H1 (cell line): ENCODE measurements around the gene AHDC1. TPM values are rescaled to one million over a fixed set of nuclear protein-coding genes. Genes with fewer than 3 reads are reported as not detected.

Experiments used
- CTCF ChIA-PET: fragments of 300-600 bp; sonication (Branson Sonifier 250); formaldehyde crosslinking; loops from one replicate; lab custom pipeline; 2021; ENCODE audit not compliant: partially characterized antibody; lab: Charles Lee
- POLR2A ChIA-PET: fragments of 300-600 bp; sonication (Branson Sonifier 250); formaldehyde crosslinking; loops from one replicate; lab custom pipeline; 2021; ENCODE audit warnings: inconsistent platforms; ENCODE audit not compliant: partially characterized antibody; lab: Charles Lee
- DNase-seq, 2 experiments: peaks; one replicate each; pipeline versions ENCODE4 v3.0.0 to v3.0.0-alpha.2; 2010 to 2022; ENCODE audit warnings: low spot score in 2 of 2, low read depth in 1 of 2, mixed read lengths in 1 of 2
- FAIRE-seq: peaks from 2 replicates; lab custom pipeline; 2011; peaks lifted over from hg19 to GRCh38; lab: Jason Lieb, UNC
- H2AFZ ChIP-seq: 2 replicates; pipeline ENCODE4 v1.8.1; 2012; ENCODE audit warnings: low read length, inconsistent platforms
- H2AK5ac ChIP-seq: 2 replicates; pipeline ENCODE4 v1.6.1; 2013; ENCODE audit warnings: low read depth, low read length
- H2BK120ac ChIP-seq: replicated peaks from 2 replicates; pipeline ENCODE3; 2013; ENCODE audit warnings: low read depth, low read length, inconsistent platforms
- H2BK12ac ChIP-seq: 2 replicates; pipeline ENCODE4 v1.6.1; 2013; ENCODE audit warnings: low read depth, low read length
- H2BK15ac ChIP-seq: 2 replicates; pipeline ENCODE4 v1.6.1; 2013; ENCODE audit warnings: low read length
- H2BK20ac ChIP-seq: 2 replicates; pipeline ENCODE4 v1.6.1; 2013; ENCODE audit warnings: low read length
- H2BK5ac ChIP-seq: 2 replicates; pipeline ENCODE4 v1.6.1; 2013; ENCODE audit warnings: low read depth, low read length
- H3K14ac ChIP-seq: 2 replicates; pipeline ENCODE4 v1.6.1; 2013; ENCODE audit warnings: inconsistent platforms; ENCODE audit not compliant: insufficient read length
- H3K18ac ChIP-seq: 2 replicates; pipeline ENCODE4 v1.6.1; 2013; ENCODE audit warnings: low read length; ENCODE audit errors: extremely low read depth
- H3K23ac ChIP-seq: 2 replicates; pipeline ENCODE4 v1.6.1; 2013; ENCODE audit warnings: inconsistent platforms; ENCODE audit not compliant: insufficient read length
- H3K23me2 ChIP-seq: 2 replicates; pipeline ENCODE4 v1.6.1; 2013; ENCODE audit warnings: low read depth, low read length
- H3K27ac ChIP-seq: 2 replicates; pipeline ENCODE4 v1.6.1; 2011; ENCODE audit warnings: low read depth, low read length, inconsistent platforms
- H3K27me3 ChIP-seq, 4 experiments: replicated peaks in 1 of 4; 1 replicate in 1 of 4; 2 replicates in 3 of 4; pipeline versions ENCODE4 v1.6.1 to v1.8.1; 2011 to 2013; ENCODE audit warnings: low read length in 3 of 4, mild to moderate bottlenecking in 3 of 4, inconsistent platforms in 2 of 4, mixed read lengths in 2 of 4, moderate library complexity in 1 of 4; ENCODE audit not compliant: control insufficient read depth in 3 of 4, insufficient read depth in 3 of 4; ENCODE audit errors: extremely low read depth in 1 of 4
- H3K36me3 ChIP-seq, 4 experiments: 2 replicates each; pipeline versions ENCODE4 v1.6.1 to v1.8.1; 2011 to 2013; ENCODE audit warnings: mild to moderate bottlenecking in 4 of 4, low read length in 3 of 4, moderate library complexity in 2 of 4, control low read depth in 1 of 4, inconsistent platforms in 1 of 4; ENCODE audit not compliant: insufficient read depth in 4 of 4, control insufficient read depth in 2 of 4
- H3K4ac ChIP-seq: replicated peaks from 2 replicates; pipeline ENCODE3; 2013; ENCODE audit warnings: low read length, low read depth, mixed read lengths, inconsistent platforms; ENCODE audit not compliant: insufficient read length
- H3K4me1 ChIP-seq, 4 experiments: replicated peaks in 1 of 4; 1 replicate in 1 of 4; 2 replicates in 3 of 4; pipeline versions ENCODE4 v1.6.1 to v1.8.1; 2011 to 2013; ENCODE audit warnings: low read length in 3 of 4, inconsistent platforms in 2 of 4, mixed read lengths in 1 of 4; ENCODE audit not compliant: insufficient read depth in 4 of 4, control insufficient read depth in 3 of 4
- H3K4me2 ChIP-seq, 2 experiments: 2 replicates each; pipeline versions ENCODE4 v1.6.1 to v1.8.1; 2011 to 2013; ENCODE audit warnings: low read depth in 2 of 2, low read length in 2 of 2, control low read depth in 1 of 2, inconsistent platforms in 1 of 2, mild to moderate bottlenecking in 1 of 2; ENCODE audit not compliant: insufficient read depth in 1 of 2
- H3K4me3 ChIP-seq, 4 experiments: fragments of 200-600, 300-600 bp in 1 of 4; sonication (generic), shearing (Covaris generic), sonication (Bioruptor Twin) in 1 of 4; 2 replicates each; pipeline versions ENCODE4 v1.5.1 to v1.8.1; 2011 to 2016; ENCODE audit warnings: low read length in 4 of 4, low read depth in 3 of 4, control low read depth in 2 of 4, inconsistent platforms in 2 of 4, mild to moderate bottlenecking in 2 of 4, mixed read lengths in 1 of 4, moderate library complexity in 1 of 4; ENCODE audit not compliant: insufficient read depth in 2 of 4; ENCODE audit errors: extremely low read depth in 1 of 4
- H3K56ac ChIP-seq: replicated peaks from 2 replicates; pipeline ENCODE3; 2013; ENCODE audit warnings: low read depth, mild to moderate bottlenecking, mixed read lengths, low read length, inconsistent platforms; ENCODE audit not compliant: insufficient read length
- H3K79me1 ChIP-seq: 2 replicates; pipeline ENCODE4 v1.6.1; 2013; ENCODE audit warnings: low read depth, low read length, control low read depth
- H3K79me2 ChIP-seq, 2 experiments: 2 replicates each; pipeline versions ENCODE4 v1.6.1 to v1.8.1; 2012 to 2013; ENCODE audit warnings: low read length in 2 of 2, mild to moderate bottlenecking in 2 of 2, inconsistent platforms in 1 of 2; ENCODE audit not compliant: insufficient read depth in 2 of 2, control insufficient read depth in 1 of 2
- H3K9ac ChIP-seq, 4 experiments: replicated peaks in 1 of 4; 1 replicate in 1 of 4; 2 replicates in 3 of 4; pipeline versions ENCODE4 v1.6.1 to v1.8.1; 2011 to 2013; ENCODE audit warnings: low read depth in 3 of 4, low read length in 3 of 4, control low read depth in 2 of 4, mild to moderate bottlenecking in 2 of 4, moderate library complexity in 2 of 4, inconsistent platforms in 1 of 4; ENCODE audit errors: extremely low read depth in 1 of 4
- H3K9me3 ChIP-seq, 2 experiments: 2 replicates each; pipeline versions ENCODE4 v1.6.1 to v1.8.1; 2012 to 2013; ENCODE audit warnings: mild to moderate bottlenecking in 2 of 2, moderate library complexity in 2 of 2, control low read depth in 1 of 2, inconsistent platforms in 1 of 2, low read depth in 1 of 2, low read length in 1 of 2, mixed read lengths in 1 of 2; ENCODE audit not compliant: insufficient read depth in 2 of 2
- H4K20me1 ChIP-seq, 2 experiments: replicated peaks in 1 of 2; 2 replicates each; pipeline versions ENCODE3 to v1.8.1; 2011 to 2013; ENCODE audit warnings: inconsistent platforms in 2 of 2, low read length in 2 of 2, mild to moderate bottlenecking in 1 of 2; ENCODE audit not compliant: insufficient read depth in 2 of 2, control insufficient read depth in 1 of 2
- H4K5ac ChIP-seq: 2 replicates; pipeline ENCODE4 v1.6.1; 2013; ENCODE audit warnings: low read length, low read depth, mixed read lengths, inconsistent platforms; ENCODE audit not compliant: insufficient read length
- H4K8ac ChIP-seq: 2 replicates; pipeline ENCODE4 v1.8.0; 2013; ENCODE audit warnings: mild to moderate bottlenecking, moderate library complexity, low read length, inconsistent platforms; ENCODE audit not compliant: insufficient read depth; ENCODE audit errors: extremely low read depth
- H4K91ac ChIP-seq: replicated peaks from 2 replicates; pipeline ENCODE3; 2013; ENCODE audit warnings: low read length, mixed read lengths, inconsistent platforms; ENCODE audit not compliant: insufficient read length
- NRF1 ChIP-seq: IDR thresholded peaks from 2 replicates; pipeline ENCODE4 v1.6.1; 2011; ENCODE audit warnings: mild to moderate bottlenecking, low read depth, low read length, improper control_type of control experiment
- RNF2 ChIP-seq: fragments of 200-900, 300-1000 bp; sonication (generic); IDR thresholded peaks from 2 replicates; pipeline ENCODE4 v1.7.1; 2016; ENCODE audit warnings: borderline replicate concordance, low read depth, mild to moderate bottlenecking, antibody characterized with exemption, low read length; ENCODE audit not compliant: poor library complexity, severe bottlenecking; ENCODE audit errors: missing control alignments
- SIX5 ChIP-seq: IDR thresholded peaks from 2 replicates; pipeline ENCODE4 v1.6.1; 2011; ENCODE audit warnings: mild to moderate bottlenecking, low read depth, low read length
- TAF1 ChIP-seq: IDR thresholded peaks from 2 replicates; pipeline ENCODE4 v1.6.1; 2011; ENCODE audit warnings: mild to moderate bottlenecking, low read depth, low read length
- TBP ChIP-seq: IDR thresholded peaks from 2 replicates; pipeline ENCODE4 v1.6.1; 2011; ENCODE audit warnings: low read depth, low read length, improper control_type of control experiment
- TCF12 ChIP-seq: IDR thresholded peaks from 2 replicates; pipeline ENCODE4 v1.6.1; 2011; ENCODE audit warnings: low read depth, mild to moderate bottlenecking, low read length
- WGBS, 2 experiments: shearing (Covaris generic) in 1 of 2; methylation state at CpG; one replicate each; pipeline versions ENCODE4 v1.1.6 to v1.1.7; 2013 to 2015; ENCODE audit warnings: low lambda C conversion rate in 2 of 2, mixed read lengths in 2 of 2, inconsistent platforms in 1 of 2, low coverage in 1 of 2, missing lambda C conversion rate in 1 of 2; ENCODE audit not compliant: insufficient replicate concordance in 2 of 2, insufficient coverage in 1 of 2, insufficient read length in 1 of 2; ENCODE audit errors: extremely low coverage in 1 of 2, missing lambda C conversion rate in 1 of 2; 5-methylcytosine and 5-hydroxymethylcytosine counted together
- polyA plus RNA-seq, 7 experiments: library from polyadenylated mRNA; depleted of rRNA in 3 of 7; stranded (reverse) in 5 of 7; unstranded in 2 of 7; fragments of >200 nt in 5 of 7; fragments of 200-250 nt in 2 of 7; gene quantifications; 1 replicate in 5 of 7; 2 replicates in 1 of 7; 4 replicates in 1 of 7; pipeline versions ENCODE4 v1.2.1 to v1.2.3, GENCODE V29; 2011 to 2013; ENCODE audit warnings: missing spikeins in 2 of 7, mixed read lengths in 2 of 7
- total RNA-seq: library from RNA; stranded (reverse); fragmentation: NEBNext Ultra II Directional; extraction: Animal tissue kit (Norgen Biotek cat#: 25700); gene quantifications from 2 replicates; pipeline ENCODE4 v1.2.1, GENCODE V29; 2021
- TF ChIP-seq, protein P1 (sequence below): IDR thresholded peaks from 2 replicates; pipeline ENCODE4 v1.6.1; 2012; ENCODE audit warnings: inconsistent platforms

The AHDC1 gene
- total and polyA plus RNA-seq, 2 of the 8 experiments (the other 6 are each of a cell fraction or from before 2014, with no cell fraction given), result 4.4 to 35.1 TPM

- Histone ChIP-seq H3K18ac (peak overlapping the region; percentile 52; the same call in 1 of the 2 replicates), H3K4me2 (peak overlapping the region; percentile 63 to 64), H4K20me1 (peaks cover 12 to 19% of the 10 kb centered on the region in 2 experiments), H4K8ac (no peak overlapping the region), H3K79me2 (peaks cover 0 to 51% of the 10 kb centered on the region in 2 experiments; a peak in 2 of 4 replicates), H3K14ac (no peak overlapping the region), H3K4me1 (peaks cover 43 to 77% (median 66%) of the 10 kb centered on the region in 4 experiments), H2AK5ac (no peak overlapping the region), H3K23ac (no peak overlapping the region), H4K91ac (peak overlapping the region; percentile 45), H3K4ac (no peak overlapping the region), H2BK120ac (peak overlapping the region; percentile 3), H4K5ac (peak overlapping the region; percentile 27), H2BK12ac (peak overlapping the region; percentile 30; the same call in 1 of the 2 replicates), H3K27me3 (no peaks in the 10 kb centered on the region), H2BK5ac (peak overlapping the region; percentile 91; the same call in 1 of the 2 replicates), H3K9me3 (no peaks in the 10 kb centered on the region), H3K9ac (no peak overlapping the region), H2AFZ (no peak overlapping the region), H2BK20ac (peak overlapping the region; percentile 13; the same call in 1 of the 2 replicates), H3K79me1 (peaks cover 8% of the 10 kb centered on the region), H3K36me3 (no peaks in the 10 kb centered on the region), H3K27ac (no peak overlapping the region), H3K4me3 (peak overlapping the region in 1 of 4 experiments; percentile 49; a peak in 4 of 8 replicates), H2BK15ac (no peak overlapping the region), H3K56ac (peak overlapping the region; percentile 13), H3K23me2 (0 out of 2 replicates have a peak, but pooled peaks cover 6% of the 10 kb centered on the region)
- ChIA-PET POLR2A (interaction anchor here (1.2 to 25.0 kb wide), 5 partner anchors 7 to 139 kb away, joined by 3 to 355 read pairs (median 350); partner anchors contain the start of gene AHDC1), CTCF (interaction anchor here (0.8 to 56.1 kb wide), 19 partner anchors 8 to 237 kb away, joined by 3 to 1807 read pairs (median 4); partner anchors contain the start of gene AHDC1)
- 80% methylated on average over 3 of the region's 3 CpGs; no CpG with 5 or more reads in 1 of the 2 experiments for WGBS, 2 experiments
- DNase-seq (no peak), FAIRE-seq (no peak)
- TF ChIP-seq NRF1, result no peak
- TF ChIP-seq TAF1, result no peak
- no peak for TF ChIP-seq TBP
- no peak for TF ChIP-seq RNF2
- no peak for TF ChIP-seq SIX5
- TF ChIP-seq TCF12, result no peak
- TF ChIP-seq, protein P1, sequence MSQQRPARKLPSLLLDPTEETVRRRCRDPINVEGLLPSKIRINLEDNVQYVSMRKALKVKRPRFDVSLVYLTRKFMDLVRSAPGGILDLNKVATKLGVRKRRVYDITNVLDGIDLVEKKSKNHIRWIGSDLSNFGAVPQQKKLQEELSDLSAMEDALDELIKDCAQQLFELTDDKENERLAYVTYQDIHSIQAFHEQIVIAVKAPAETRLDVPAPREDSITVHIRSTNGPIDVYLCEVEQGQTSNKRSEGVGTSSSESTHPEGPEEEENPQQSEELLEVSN, result no peak
Measured at GRCh38 chr1:27569088-27569460, 34.9 kb downstream of the AHDC1 start.
